ENCODE measurements around the gene MSLN. TPM values are rescaled to one million over a fixed set of nuclear protein-coding genes. Genes with fewer than 3 reads are reported as not detected.

The MSLN gene
- total RNA-seq, 4 donors from 2014 or later, result 0.44 to 0.82 TPM; not detected in 2

- no peak for TF ChIP-seq CTCF (IDR thresholded peaks at IDR 0.05; ENCODE audit: low read depth)
Observed at GRCh38 chr16:725463-726187, 34.9 kb upstream of the MSLN start.

- no peak for TF ChIP-seq CTCF (IDR thresholded peaks at IDR 0.05; ENCODE audit: low read depth)
Observed at GRCh38 chr16:726188-726437, 34.4 kb upstream of the MSLN start.

GRCh38 chr16:726438-727290, 33.9 kb upstream of the MSLN start, which contains the start of the genes CCDC78 and HAGHL:
TSS of gene CCDC78 (minus strand) at chr16:726443. CDS start at chr16:726367, 76 bp downstream.
TSS of gene HAGHL (plus strand) at chr16:727106. CDS start at chr16:727510, 404 bp downstream.
- no peak for TF ChIP-seq CTCF (IDR thresholded peaks at IDR 0.05; ENCODE audit: low read depth)

GRCh38 chr16:727291-727977, 33.1 kb upstream of the MSLN start:
- no peak for TF ChIP-seq CTCF (IDR thresholded peaks at IDR 0.05; ENCODE audit: low read depth)

GRCh38 chr16:728131-728889, 32.2 kb upstream of the MSLN start:
- TF ChIP-seq CTCF (IDR thresholded peaks at IDR 0.05; ENCODE audit: low read depth), result no peak

- TF ChIP-seq CTCF (IDR thresholded peaks at IDR 0.05; ENCODE audit: low read depth), result no peak
Observed at GRCh38 chr16:728890-729744, 31.4 kb upstream of the MSLN start.
